Gastrocnemius medialis (tissue), 4 donors: ENCODE data around the gene MDFIC.

Source experiments
- CTCF ChIP-seq, 5 experiments: fragments of 450-650 bp in 3 of 5; fragments of 200-600 bp in 2 of 5; sonication (generic) in 2 of 5; IDR thresholded peaks in 4 of 5; conservative IDR thresholded peaks in 1 of 5; 1 replicate in 4 of 5; 2 replicates in 1 of 5; pipeline ENCODE4 v1.5.1; 2016 to 2019; ENCODE audit warnings: antibody characterized with exemption in 5 of 5, mild to moderate bottlenecking in 3 of 5, moderate library complexity in 3 of 5
- POLR2A ChIP-seq, 2 donors: fragments of 450-650 bp; IDR thresholded peaks; one replicate each; pipeline ENCODE4 v1.6.1; 2017; ENCODE audit warnings: antibody characterized with exemption in 2 of 2, mild to moderate bottlenecking in 2 of 2, moderate library complexity in 2 of 2

- TF ChIP-seq POLR2A (IDR thresholded peaks at IDR 0.05) (no peak), CTCF (IDR thresholded peaks at IDR 0.05 in 4 of 5, conservative IDR thresholded peaks at IDR 0.05 in 1 of 5) (peak in 3 of 5 experiments; percentile 4 to 39 (median 22))
Observed at GRCh38 chr7:114939484-114940097, 17.7 kb downstream of the MDFIC start.
